A375 (cell line): ENCODE results near the gene MFAP4. TPM values are rescaled to one million over a fixed set of nuclear protein-coding genes. Genes with fewer than 3 reads are reported as not detected.
A peak's percentile ranks its signal among the peaks of the same experiment; 100 is the strongest.

Experiments
- small RNA-seq: library from RNA; depleted of rRNA; stranded (forward); fragments of <200 nt; gene quantifications from one replicate; pipeline ENCODE3, GENCODE V24; 2014
- total RNA-seq: library from RNA; depleted of rRNA; stranded (reverse); fragments of >200 nt; shearing (Covaris generic); gene quantifications from 2 replicates; pipeline ENCODE4 v1.2.3, GENCODE V29; 2014; rRNA removed

MFAP4 gene, protein sequence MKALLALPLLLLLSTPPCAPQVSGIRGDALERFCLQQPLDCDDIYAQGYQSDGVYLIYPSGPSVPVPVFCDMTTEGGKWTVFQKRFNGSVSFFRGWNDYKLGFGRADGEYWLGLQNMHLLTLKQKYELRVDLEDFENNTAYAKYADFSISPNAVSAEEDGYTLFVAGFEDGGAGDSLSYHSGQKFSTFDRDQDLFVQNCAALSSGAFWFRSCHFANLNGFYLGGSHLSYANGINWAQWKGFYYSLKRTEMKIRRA
- not detected in 2 replicates for total RNA-seq

DNA sequence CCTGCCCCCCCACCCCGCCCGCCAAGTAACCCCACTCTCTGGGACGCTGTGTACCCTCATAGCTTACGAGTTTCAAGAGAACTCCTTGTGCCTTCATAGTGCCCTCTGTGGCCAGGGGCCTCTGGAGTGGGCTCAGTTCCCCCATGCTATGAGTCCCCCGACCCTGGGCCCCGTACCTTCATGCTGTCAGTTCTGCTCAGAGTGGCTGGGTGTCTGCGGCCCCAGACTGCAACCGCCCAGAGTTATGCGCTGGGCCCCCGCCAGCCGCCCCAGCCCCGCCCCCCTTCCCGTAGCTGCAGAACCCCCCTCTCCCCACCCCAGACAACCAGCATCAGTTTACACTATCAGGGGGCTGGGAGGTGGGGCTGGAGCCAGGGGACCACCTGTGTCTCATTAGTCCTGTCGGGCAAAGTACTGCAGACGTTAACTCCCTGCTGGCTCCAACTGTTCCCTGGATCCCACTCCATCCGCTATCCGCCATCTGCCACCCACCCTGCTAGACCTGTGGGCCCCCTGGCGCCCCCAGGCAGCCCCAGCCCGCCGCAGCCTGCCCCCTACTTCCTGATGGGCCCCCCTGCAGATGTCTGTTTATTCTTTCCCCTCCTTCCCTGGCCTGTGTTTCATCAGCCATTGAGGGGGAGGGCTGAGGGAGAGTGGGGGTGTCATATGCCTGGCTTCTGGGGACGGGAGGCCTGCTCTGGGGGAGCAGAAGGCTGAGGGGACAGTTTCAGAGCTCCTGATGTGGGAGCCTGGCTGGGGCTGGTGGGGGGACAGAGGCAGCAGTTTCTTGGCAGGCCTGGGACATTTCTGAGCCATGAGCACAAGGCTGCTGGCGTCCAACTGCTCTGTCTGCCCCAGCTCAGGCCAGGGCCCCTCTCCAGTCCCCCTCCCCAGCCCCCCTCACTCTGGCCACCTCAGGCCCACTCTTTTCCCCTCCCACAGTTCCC, at the start of gene MFAP4:
Gene MFAP4, minus strand, starts transcription at position 217 of the 947 bp plus-strand sequence. Its CDS starts 35 bp downstream, at position 182.

DNA sequence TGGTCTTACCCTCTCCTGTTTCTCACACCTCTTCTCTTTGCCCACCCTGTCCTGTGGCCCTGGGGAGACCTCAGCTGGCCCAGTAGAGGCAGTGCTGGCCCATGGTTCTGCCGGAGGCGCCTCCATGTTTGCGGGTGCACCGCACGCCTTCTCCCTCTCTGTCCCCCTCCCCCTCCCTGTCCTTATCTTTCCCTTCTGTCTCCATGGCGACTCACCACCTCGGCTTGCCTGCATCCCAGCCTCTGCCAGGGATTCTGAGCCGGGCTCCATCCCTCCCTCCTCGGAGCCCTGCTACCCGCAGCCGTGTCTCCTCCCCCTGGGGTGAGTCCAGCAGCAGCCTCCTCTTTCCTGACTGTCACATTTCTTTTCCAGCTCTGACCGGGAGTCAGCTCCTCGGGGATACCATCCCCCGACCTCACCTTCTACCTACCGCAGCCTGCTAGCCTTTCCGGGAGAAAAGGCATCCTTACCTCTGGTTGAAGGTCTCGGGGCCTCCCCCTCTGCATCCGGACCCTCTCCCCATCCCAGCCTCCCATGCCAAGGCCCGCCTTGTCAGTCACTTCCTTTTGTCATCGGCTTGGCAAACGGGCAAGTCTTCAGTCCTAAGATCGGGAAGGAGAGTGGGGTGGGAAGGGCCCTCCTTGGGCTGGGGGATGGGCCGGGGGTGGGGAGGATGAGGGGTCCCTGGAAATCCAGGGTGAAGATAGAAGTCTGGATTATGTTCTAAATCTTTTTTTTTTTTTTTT, 24.1 kb upstream of the MFAP4 start, which contains the start of gene RNF112:
Gene RNF112, plus strand, starts transcription at position 358 of the 746 bp plus-strand sequence. Its CDS starts 177 bp downstream, at position 535.

DNA sequence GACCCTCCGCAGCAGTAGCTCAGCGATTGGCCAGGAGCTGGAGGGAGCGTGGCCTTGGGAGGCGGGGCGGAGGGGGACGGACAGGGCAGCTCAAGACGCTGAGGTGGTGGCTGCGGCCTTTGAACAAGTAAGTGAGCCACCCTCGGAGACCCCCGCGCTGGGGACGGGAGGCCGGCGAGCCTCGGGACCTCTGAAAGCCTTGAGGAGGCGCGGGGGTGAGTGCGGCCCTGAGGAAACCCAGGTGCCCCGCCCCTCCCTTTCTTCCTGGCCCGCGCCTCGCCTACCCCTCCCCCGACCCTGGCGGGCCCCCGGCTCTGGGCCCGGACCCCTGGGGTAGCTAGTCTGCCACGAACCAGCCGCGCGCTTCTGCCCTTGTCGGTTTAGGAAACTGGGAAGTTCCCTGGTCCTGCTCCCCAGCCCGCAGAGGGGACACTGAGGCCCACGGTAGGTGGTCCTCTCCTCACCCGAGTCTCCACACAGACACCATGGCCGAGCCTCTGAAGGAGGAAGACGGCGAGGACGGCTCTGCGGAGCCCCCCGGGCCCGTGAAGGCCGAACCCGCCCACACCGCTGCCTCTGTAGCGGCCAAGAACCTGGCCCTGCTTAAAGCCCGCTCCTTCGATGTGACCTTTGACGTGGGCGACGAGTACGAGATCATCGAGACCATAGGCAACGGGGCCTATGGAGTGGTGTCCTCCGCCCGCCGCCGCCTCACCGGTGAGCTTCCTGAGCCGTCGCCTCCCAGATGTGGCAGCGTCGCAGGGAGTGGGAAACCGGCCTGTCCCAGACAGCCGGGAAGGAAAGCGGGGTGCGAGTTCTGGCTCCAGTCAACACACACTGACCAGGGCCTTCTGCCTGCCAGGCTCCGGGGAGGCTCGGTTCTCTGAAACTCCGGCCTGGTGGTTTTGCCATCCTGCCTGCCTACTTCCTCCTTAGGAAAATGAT, 8.3 kb downstream of the MFAP4 start, which contains the start of gene MAPK7:
Gene MAPK7, plus strand, starts transcription at position 83 of the 945 bp plus-strand sequence. Its CDS starts 403 bp downstream, at position 486.

DNA sequence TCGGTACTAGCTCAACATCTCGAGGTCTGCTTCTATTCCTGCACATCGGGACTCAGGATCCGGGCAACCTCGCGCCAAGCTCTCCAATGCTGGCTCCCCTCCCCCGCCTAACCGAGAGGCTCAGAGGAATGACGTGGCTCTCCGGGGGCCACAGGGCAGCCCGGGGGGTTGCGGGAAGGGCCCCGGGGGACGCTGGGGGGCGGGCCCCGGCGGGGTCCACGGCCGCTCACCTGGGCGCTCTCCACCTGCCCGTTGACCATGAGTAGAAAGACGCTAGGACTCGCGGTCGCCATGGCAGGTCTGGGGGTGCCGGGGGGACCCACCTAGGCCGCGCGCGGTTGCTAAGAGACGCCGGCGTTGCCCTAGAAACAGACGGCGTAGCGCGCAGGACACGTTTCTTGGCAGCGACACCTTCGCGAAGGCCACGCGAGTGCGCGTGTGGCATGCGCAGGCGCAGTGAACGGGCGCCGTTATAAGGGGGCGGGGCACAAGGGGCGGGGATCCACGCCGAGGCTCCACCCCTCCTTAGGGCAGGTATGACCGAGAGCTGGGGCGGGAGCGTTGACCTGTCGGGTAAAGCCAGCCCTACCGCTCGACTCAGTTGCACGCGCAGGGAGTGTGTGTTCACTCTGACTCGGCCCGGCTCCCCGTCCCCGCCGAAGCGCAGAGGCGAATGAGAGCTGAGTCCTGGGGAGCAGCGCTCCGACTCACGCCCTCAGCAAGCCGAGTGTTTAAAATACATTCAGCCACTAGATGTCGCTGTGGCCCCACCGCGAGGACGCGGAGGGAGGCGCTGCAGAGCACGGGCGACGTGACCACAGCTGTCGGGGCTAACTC, 24.5 kb downstream of the MFAP4 start, which contains the start of gene B9D1:
Gene B9D1, minus strand, starts transcription at position 447 of the 837 bp plus-strand sequence. Its CDS starts 154 bp downstream, at position 293.

Small RNA genes within 50 kb of the gene (small RNA-seq; reads per million reads assigned to genes)
- 0.46 reads per million, percentile 17 among the genes with 10 or more reads in this experiment for gene MIR1180
- gene RF00537: not detected

Other genes starting within 250 kb of the MFAP4 start
- 9.3 and 10.4 TPM in 2 replicates for gene EPN2, start 149.8 kb downstream of the MFAP4 start, total RNA-seq
- 44.5 and 57.9 TPM in 2 replicates for gene B9D1, start 24.5 kb downstream of the MFAP4 start, total RNA-seq
- gene MAPK7, start 8.7 kb downstream of the MFAP4 start, total RNA-seq: 5.1 and 6.1 TPM in 2 replicates
- 0.08 and 0.26 TPM in 2 replicates for gene RNF112, start 24.0 kb upstream of the MFAP4 start, total RNA-seq
- gene SLC47A1, start 146.7 kb upstream of the MFAP4 start, total RNA-seq: 3.2 and 5.3 TPM in 2 replicates